SK-N-SH (cell line): ENCODE data around the gene LPGAT1.

ENCODE experiments used
- JUND ChIP-seq: IDR thresholded peaks from 2 replicates; pipeline ENCODE4 v1.4.0; 2012
- POLR2AphosphoS5 ChIP-seq: IDR thresholded peaks from 2 replicates; pipeline ENCODE4 v1.6.1; 2012; ENCODE audit warnings: low read depth, low read length
- RCOR1 ChIP-seq: fragments of 150-350 bp; IDR thresholded peaks from 2 replicates; pipeline ENCODE4 v1.6.1; 2017; ENCODE audit warnings: antibody characterized with exemption, low read length
- TAF1 ChIP-seq: IDR thresholded peaks from 2 replicates; pipeline ENCODE4 v1.6.1; 2012; ENCODE audit warnings: low read depth, mild to moderate bottlenecking, low read length, moderate library complexity, borderline replicate concordance
- YY1 ChIP-seq: IDR thresholded peaks from 2 replicates; pipeline ENCODE4 v1.4.0; 2012; ENCODE audit warnings: low read depth, mild to moderate bottlenecking
- TF ChIP-seq, protein P1 (sequence below): fragments of 200-600 bp; sonication (generic); IDR thresholded peaks from 2 replicates; pipeline ENCODE4 v1.6.1; 2017; ENCODE audit warnings: antibody characterized with exemption, mild to moderate bottlenecking, moderate library complexity
- TF ChIP-seq, protein P2 (sequence below): IDR thresholded peaks from 2 replicates; pipeline ENCODE4 v1.4.0; 2012; ENCODE audit warnings: low read depth, borderline replicate concordance

DNA sequence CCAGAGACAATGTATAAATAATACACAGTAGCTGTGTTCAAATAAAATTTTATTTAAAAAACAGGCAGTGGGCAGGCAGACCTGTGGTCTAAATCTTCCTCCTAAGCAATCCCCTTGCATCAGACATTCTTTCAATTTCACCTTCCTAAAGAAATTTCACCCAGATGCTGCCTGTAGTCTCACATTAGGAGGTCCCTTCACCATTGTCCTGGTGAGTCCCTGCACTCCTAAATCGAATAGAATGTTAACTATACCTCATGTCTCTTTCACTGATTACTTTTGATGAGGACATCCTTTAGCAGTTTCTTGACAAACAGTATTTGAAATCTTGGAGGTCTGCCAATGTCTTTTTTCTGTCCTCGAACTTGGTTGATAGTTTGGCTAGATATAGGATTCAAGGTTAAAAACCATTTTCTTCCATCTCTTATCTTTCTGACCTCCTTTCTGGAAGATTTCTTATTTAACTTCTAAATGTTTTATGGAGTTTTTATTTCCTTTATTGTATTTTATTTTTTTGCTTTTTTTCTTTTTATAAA lies 77.5 kb downstream of the LPGAT1 start:
- TF ChIP-seq, protein P1, sequence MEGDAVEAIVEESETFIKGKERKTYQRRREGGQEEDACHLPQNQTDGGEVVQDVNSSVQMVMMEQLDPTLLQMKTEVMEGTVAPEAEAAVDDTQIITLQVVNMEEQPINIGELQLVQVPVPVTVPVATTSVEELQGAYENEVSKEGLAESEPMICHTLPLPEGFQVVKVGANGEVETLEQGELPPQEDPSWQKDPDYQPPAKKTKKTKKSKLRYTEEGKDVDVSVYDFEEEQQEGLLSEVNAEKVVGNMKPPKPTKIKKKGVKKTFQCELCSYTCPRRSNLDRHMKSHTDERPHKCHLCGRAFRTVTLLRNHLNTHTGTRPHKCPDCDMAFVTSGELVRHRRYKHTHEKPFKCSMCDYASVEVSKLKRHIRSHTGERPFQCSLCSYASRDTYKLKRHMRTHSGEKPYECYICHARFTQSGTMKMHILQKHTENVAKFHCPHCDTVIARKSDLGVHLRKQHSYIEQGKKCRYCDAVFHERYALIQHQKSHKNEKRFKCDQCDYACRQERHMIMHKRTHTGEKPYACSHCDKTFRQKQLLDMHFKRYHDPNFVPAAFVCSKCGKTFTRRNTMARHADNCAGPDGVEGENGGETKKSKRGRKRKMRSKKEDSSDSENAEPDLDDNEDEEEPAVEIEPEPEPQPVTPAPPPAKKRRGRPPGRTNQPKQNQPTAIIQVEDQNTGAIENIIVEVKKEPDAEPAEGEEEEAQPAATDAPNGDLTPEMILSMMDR, result no peak
- TF ChIP-seq, protein P2, sequence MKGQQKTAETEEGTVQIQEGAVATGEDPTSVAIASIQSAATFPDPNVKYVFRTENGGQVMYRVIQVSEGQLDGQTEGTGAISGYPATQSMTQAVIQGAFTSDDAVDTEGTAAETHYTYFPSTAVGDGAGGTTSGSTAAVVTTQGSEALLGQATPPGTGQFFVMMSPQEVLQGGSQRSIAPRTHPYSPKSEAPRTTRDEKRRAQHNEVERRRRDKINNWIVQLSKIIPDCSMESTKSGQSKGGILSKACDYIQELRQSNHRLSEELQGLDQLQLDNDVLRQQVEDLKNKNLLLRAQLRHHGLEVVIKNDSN, result no peak
- TF ChIP-seq POLR2AphosphoS5, result no peak
- no peak for TF ChIP-seq YY1
- no peak for TF ChIP-seq JUND
- TF ChIP-seq TAF1, result no peak
- TF ChIP-seq RCOR1, result no peak
